ENCODE results near the gene ACTG2.

ACTG2 gene

DNA sequence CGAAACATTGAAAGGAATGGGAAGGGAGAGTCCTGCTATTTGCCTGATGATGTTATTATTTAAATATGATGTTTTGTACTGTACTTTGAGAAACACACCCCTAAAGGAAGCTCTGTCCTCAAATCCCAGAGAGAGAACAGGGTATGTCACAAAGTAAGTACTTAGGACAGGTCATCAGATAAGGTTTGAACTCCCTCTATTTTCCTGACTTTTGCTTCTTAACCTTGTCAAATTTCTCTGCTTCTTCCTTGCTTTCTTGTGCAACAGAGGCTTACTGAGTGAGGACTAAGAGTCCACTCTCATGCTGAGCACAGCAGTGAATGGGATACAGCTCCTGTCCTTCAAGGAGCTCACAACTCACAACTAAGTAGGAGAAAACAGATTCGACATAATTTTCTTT lies 37.6 kb downstream of the ACTG2 start:
- no peaks in the 10 kb centered on the region for H3K27me3 ChIP-seq (ENCODE audit: control insufficient read depth, insufficient read depth, low read length)
- H3K27ac ChIP-seq, result no peak overlapping the region
- no peak overlapping the region for H3K4me3 ChIP-seq (ENCODE audit: low read depth, low read length)
- no peak overlapping the region for H3K4me2 ChIP-seq (ENCODE audit: low read length)
- peaks cover 16% of the 10 kb centered on the region for H3K79me2 ChIP-seq
- no peaks in the 10 kb centered on the region for H3K4me1 ChIP-seq
- H3K9ac ChIP-seq, result no peak overlapping the region
- H3K9me3 ChIP-seq (ENCODE audit: control insufficient read depth, low read length), result no peaks in the 10 kb centered on the region
- no peak overlapping the region for H2AFZ ChIP-seq
- TF ChIP-seq, protein P1, sequence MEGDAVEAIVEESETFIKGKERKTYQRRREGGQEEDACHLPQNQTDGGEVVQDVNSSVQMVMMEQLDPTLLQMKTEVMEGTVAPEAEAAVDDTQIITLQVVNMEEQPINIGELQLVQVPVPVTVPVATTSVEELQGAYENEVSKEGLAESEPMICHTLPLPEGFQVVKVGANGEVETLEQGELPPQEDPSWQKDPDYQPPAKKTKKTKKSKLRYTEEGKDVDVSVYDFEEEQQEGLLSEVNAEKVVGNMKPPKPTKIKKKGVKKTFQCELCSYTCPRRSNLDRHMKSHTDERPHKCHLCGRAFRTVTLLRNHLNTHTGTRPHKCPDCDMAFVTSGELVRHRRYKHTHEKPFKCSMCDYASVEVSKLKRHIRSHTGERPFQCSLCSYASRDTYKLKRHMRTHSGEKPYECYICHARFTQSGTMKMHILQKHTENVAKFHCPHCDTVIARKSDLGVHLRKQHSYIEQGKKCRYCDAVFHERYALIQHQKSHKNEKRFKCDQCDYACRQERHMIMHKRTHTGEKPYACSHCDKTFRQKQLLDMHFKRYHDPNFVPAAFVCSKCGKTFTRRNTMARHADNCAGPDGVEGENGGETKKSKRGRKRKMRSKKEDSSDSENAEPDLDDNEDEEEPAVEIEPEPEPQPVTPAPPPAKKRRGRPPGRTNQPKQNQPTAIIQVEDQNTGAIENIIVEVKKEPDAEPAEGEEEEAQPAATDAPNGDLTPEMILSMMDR (IDR thresholded peaks at IDR 0.05), result no peak
- H3K36me3 ChIP-seq (ENCODE audit: control insufficient read depth, insufficient read depth, low read length), result no peaks in the 10 kb centered on the region

DNA sequence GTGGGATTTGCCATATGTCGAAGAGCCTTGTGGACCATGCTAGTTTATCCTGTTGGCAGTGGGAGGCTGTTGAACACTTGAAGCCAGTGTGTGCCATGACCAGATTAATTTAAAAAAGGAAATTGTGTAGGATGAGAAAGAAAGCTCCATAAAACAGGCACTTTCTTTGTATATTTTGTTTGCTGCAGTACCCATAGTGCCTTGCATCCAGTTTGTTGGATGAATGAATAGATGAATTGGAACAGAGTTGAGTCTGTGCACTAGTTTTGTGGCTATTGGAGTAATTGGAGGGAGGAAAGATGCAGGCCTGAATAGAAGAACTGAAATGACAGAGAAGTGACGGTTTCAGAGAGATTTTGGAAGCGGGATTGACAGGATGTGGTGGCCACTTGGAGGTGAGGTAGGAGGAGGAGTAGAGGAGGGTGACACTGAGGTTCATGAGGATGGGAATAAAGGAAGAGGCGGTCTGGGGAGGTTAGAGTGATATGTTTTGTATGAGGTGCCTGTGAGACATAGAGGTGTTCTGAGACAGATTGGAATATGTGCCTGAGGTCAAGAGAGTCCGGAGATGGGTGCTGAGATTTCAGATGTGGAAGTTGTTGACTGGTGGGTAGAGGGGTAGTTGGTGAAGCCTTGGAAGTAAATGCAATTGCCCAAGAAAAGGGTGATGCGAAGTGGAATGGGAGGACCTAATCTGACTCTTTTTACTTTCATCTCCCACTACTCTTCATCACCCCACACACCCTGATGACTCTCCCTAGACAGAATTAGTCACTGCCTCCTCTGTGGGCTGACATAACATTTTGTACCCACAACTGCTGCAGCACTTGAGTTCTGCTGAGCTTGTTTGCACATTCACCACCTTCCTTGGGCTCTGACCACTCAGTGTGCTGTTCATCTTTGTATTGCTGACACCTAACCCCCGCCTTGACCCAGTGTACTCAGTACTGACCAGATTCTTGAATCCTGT lies 39.0 kb downstream of the ACTG2 start:
- peaks cover 18% of the 10 kb centered on the region for H3K79me2 ChIP-seq
- no peak overlapping the region for H3K9ac ChIP-seq
- no peaks in the 10 kb centered on the region for H3K9me3 ChIP-seq (ENCODE audit: control insufficient read depth, low read length)
- no peaks in the 10 kb centered on the region for H3K27me3 ChIP-seq (ENCODE audit: control insufficient read depth, insufficient read depth, low read length)
- H3K4me1 ChIP-seq, result no peaks in the 10 kb centered on the region
- H3K27ac ChIP-seq, result no peak overlapping the region
- no peak overlapping the region for H3K4me2 ChIP-seq (ENCODE audit: low read length)
- H2AFZ ChIP-seq, result no peak overlapping the region
- no peaks in the 10 kb centered on the region for H3K36me3 ChIP-seq (ENCODE audit: control insufficient read depth, insufficient read depth, low read length)
- TF ChIP-seq, protein P1 (IDR thresholded peaks at IDR 0.05), result no peak
- no peak overlapping the region for H3K4me3 ChIP-seq (ENCODE audit: low read depth, low read length)

DNA sequence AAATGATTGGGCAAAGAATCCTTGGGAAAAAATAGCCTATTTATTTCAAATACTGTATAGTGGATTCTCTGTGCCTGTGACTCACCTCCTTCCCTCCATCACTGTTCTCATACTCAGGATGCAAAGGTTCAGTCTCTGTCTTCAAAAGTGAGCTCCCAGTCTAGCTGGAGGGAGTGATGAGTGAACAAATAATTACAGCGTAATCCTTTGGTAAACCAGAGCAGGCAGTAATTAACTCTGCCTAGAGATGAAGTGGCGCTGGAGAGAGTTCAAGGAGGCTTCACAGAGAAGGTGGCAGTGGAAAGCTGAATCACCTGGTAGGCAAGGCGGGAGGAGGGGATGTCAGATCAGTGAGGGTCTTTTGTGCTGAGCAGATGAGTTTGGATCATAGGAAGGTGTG lies 40.4 kb downstream of the ACTG2 start:
- Histone ChIP-seq H3K4me2 (ENCODE audit: low read length) (no peak overlapping the region), H2AFZ (no peak overlapping the region), H3K36me3 (ENCODE audit: control insufficient read depth, insufficient read depth, low read length) (no peaks in the 10 kb centered on the region), H3K27me3 (ENCODE audit: control insufficient read depth, insufficient read depth, low read length) (no peaks in the 10 kb centered on the region), H3K79me2 (peaks cover 26% of the 10 kb centered on the region), H3K9me3 (ENCODE audit: control insufficient read depth, low read length) (no peaks in the 10 kb centered on the region), H3K9ac (no peak overlapping the region), H3K27ac (no peak overlapping the region), H3K4me3 (ENCODE audit: low read depth, low read length) (no peak overlapping the region), H3K4me1 (peaks cover 2% of the 10 kb centered on the region)
- TF ChIP-seq, protein P1 (IDR thresholded peaks at IDR 0.05), result no peak

DNA sequence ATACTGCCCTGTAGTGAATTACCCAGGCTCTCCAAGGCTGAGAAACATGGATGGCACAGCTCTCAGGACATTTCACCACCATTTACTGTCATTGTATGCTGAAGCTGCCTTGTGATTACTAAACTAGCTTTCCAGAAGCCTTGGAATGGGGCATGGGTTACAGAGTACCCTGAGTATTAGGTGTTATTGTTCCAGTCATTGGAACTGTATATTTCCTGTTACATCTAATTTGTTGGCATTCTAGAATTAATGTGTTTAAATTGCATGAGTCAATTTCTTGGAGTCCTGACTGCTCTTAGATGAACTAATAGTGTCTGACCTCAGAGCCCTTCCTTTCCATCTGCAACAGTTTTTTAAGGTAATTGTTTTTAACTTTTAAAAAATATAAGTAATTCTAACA lies 42.8 kb downstream of the ACTG2 start:
- H3K4me3 ChIP-seq (ENCODE audit: low read depth, low read length), result no peak overlapping the region
- TF ChIP-seq, protein P1 (IDR thresholded peaks at IDR 0.05), result no peak
- no peak overlapping the region for H3K27ac ChIP-seq
- H3K9ac ChIP-seq, result no peak overlapping the region
- H3K4me1 ChIP-seq, result peaks cover 2% of the 10 kb centered on the region
- H3K79me2 ChIP-seq, result peaks cover 35% of the 10 kb centered on the region
- no peaks in the 10 kb centered on the region for H3K27me3 ChIP-seq (ENCODE audit: control insufficient read depth, insufficient read depth, low read length)
- H3K9me3 ChIP-seq (ENCODE audit: control insufficient read depth, low read length), result no peaks in the 10 kb centered on the region
- no peak overlapping the region for H3K4me2 ChIP-seq (ENCODE audit: low read length)
- H3K36me3 ChIP-seq (ENCODE audit: control insufficient read depth, insufficient read depth, low read length), result no peaks in the 10 kb centered on the region
- no peak overlapping the region for H2AFZ ChIP-seq

All from parathyroid adenoma (tissue), 2 donors.